K562 (cell line): Measurements from ENCODE around the gene UBE2L3. TPM values are rescaled to one million over a fixed set of nuclear protein-coding genes. Genes with fewer than 3 reads are reported as not detected.

Experiments used
- ATAC-seq: fragments of 200-7000 bp; cut with Tn5 transposase; 3 replicates; pipeline ENCODE4 v1.9.1; 2020; ENCODE audit warnings: moderate library complexity
- BruUV-seq: library from RNA; stranded (reverse); fragments of 400-500 nt; replicated peaks from 2 replicates; lab custom pipeline; 2021; lab: Mats Ljungman, UMichigan
- CTCF ChIA-PET: fragments of 300-600 bp; formaldehyde crosslinking; extraction: SDS; loops from one replicate; lab custom pipeline; 2021; ENCODE audit warnings: low intra/inter-chr PET ratio; lab: Yijun Ruan, JAX
- POLR2A ChIA-PET: fragments of 300-600, 350-650 bp; sonication (Branson Sonifier 250); formaldehyde crosslinking; extraction: SDS; loops from one replicate; lab custom pipeline; 2021; ENCODE audit warnings: antibody characterized with exemption, inconsistent platforms; lab: Yijun Ruan, JAX
- DNase-seq, 4 experiments: peaks; one replicate each; pipeline versions ENCODE4 v3.0.0 to v3.0.0-alpha.2; 2011 to 2018; ENCODE audit warnings: low spot score in 3 of 4, mixed read lengths in 3 of 4; ENCODE audit errors: extremely low read depth in 1 of 4
- FAIRE-seq: peaks from 2 replicates; lab custom pipeline; 2011; peaks lifted over from hg19 to GRCh38; lab: Jason Lieb, UNC
- H2AFZ ChIP-seq: 2 replicates; pipeline ENCODE4 v1.6.0; 2011; ENCODE audit warnings: low read depth, low read length, control low read depth, inconsistent platforms
- H3K27ac ChIP-seq: fragments of 200-600 bp; 3 replicates; pipeline ENCODE4 v1.8.0; 2011; ENCODE audit warnings: low read depth, mild to moderate bottlenecking, control low read depth, inconsistent platforms, low read length, moderate library complexity, mixed read lengths; ENCODE audit errors: extremely low read depth
- H3K27me3 ChIP-seq, 2 experiments: fragments of 300-600 bp in 1 of 2; 2 replicates in 1 of 2; 3 replicates in 1 of 2; pipeline versions ENCODE4 v1.6.0 to v1.8.0; 2011; ENCODE audit warnings: inconsistent platforms in 2 of 2, low read length in 2 of 2, mild to moderate bottlenecking in 1 of 2, mixed read lengths in 1 of 2, moderate library complexity in 1 of 2; ENCODE audit not compliant: control insufficient read depth in 2 of 2, insufficient read depth in 2 of 2
- H3K36me3 ChIP-seq: fragments of 300-600 bp; 3 replicates; pipeline ENCODE4 v1.8.0; 2011; ENCODE audit warnings: mild to moderate bottlenecking, low read length, inconsistent platforms; ENCODE audit not compliant: control insufficient read depth, insufficient read depth
- H3K4me1 ChIP-seq, 2 experiments: fragments of 200-600 bp in 1 of 2; replicated peaks in 1 of 2; 2 replicates in 1 of 2; 3 replicates in 1 of 2; pipeline versions ENCODE4 v1.5.1 to v1.8.0; 2011; ENCODE audit warnings: inconsistent platforms in 2 of 2, low read length in 2 of 2, mild to moderate bottlenecking in 1 of 2, mixed read lengths in 1 of 2, moderate library complexity in 1 of 2; ENCODE audit not compliant: control insufficient read depth in 2 of 2, insufficient read depth in 2 of 2
- H3K4me2 ChIP-seq: 2 replicates; pipeline ENCODE4 v1.6.1; 2011; ENCODE audit warnings: low read length, control low read depth, inconsistent platforms, mixed read lengths; ENCODE audit not compliant: insufficient read depth
- H3K4me3 ChIP-seq: fragments of 200-600 bp; sonication (generic), shearing (Covaris generic); 2 replicates; pipeline ENCODE4 v1.5.1; 2016; ENCODE audit warnings: control low read depth, inconsistent platforms
- H3K79me2 ChIP-seq: fragments of 200-600 bp; 3 replicates; pipeline ENCODE4 v1.8.0; 2011; ENCODE audit warnings: low read length, inconsistent platforms; ENCODE audit not compliant: control insufficient read depth, insufficient read depth
- H3K9ac ChIP-seq, 2 experiments: 2 replicates each; pipeline versions ENCODE4 v1.6.0 to v1.6.1; 2011; ENCODE audit warnings: low read depth in 2 of 2, low read length in 2 of 2, control low read depth in 1 of 2, inconsistent platforms in 1 of 2, mild to moderate bottlenecking in 1 of 2, mixed read lengths in 1 of 2; ENCODE audit not compliant: insufficient read depth in 1 of 2
- H3K9me1 ChIP-seq: one replicate; pipeline ENCODE4 v1.6.0; 2011; ENCODE audit warnings: inconsistent platforms, mild to moderate bottlenecking, low read length, moderate library complexity; ENCODE audit not compliant: control insufficient read depth, insufficient read depth
- H3K9me3 ChIP-seq: replicated peaks from 2 replicates; pipeline ENCODE4 v1.5.1; 2011; ENCODE audit warnings: low read depth, low read length, inconsistent platforms; ENCODE audit not compliant: control insufficient read depth, insufficient read depth
- H4K20me1 ChIP-seq: replicated peaks from 2 replicates; pipeline ENCODE4 v1.6.1; 2011; ENCODE audit warnings: low read length, inconsistent platforms, mixed read lengths; ENCODE audit not compliant: control insufficient read depth, insufficient read depth
- CHD2 ChIP-seq: IDR thresholded peaks from 2 replicates; pipeline ENCODE4 v1.6.1; 2011; ENCODE audit warnings: low read depth, low read length
- STAT6 ChIP-seq: sonication (generic); formaldehyde crosslinking; IDR thresholded peaks from 2 replicates; pipeline ENCODE4 v1.8.1; 2023; ENCODE audit warnings: mild to moderate bottlenecking, missing genetic modification reagents
- WGBS: fragments of 100-300 bp; shearing (Covaris generic); methylation state at CpG from one replicate; pipeline ENCODE4 v1.1.6; 2016; ENCODE audit warnings: low coverage, mixed read lengths; ENCODE audit not compliant: insufficient coverage; ENCODE audit errors: missing lambda C conversion rate; 5-methylcytosine and 5-hydroxymethylcytosine counted together
- in situ Hi-C: fragments of 300-500 bp; cut with MboI; formaldehyde crosslinking; loops from 4 replicates; pipeline ENCODE4 v1.15.0; 2018; ENCODE audit warnings: inconsistent platforms, mixed read lengths
- intact Hi-C: fragments of 100-400 bp; cut with micrococcal nuclease; formaldehyde crosslinking; loops from 2 replicates; pipeline ENCODE4 v1.14.2; 2022
- polyA plus RNA-seq, 8 experiments: library from polyadenylated mRNA; depleted of rRNA in 4 of 8; stranded (reverse) in 5 of 8; unstranded in 3 of 8; fragments of >200 nt; fragmentation: Nextera tagmentation in 2 of 8; fragmentation: Illumina TruSeq in 1 of 8; extraction: Ambion mirVana in 2 of 8; extraction: Trizol in 1 of 8; gene quantifications; 2 replicates each; pipeline versions ENCODE4 v1.2.1 to v1.2.3, GENCODE V29; 2011 to 2014; ENCODE audit warnings: inconsistent platforms in 1 of 8, missing spikeins in 1 of 8
- total RNA-seq, 7 experiments: library from RNA; depleted of rRNA in 6 of 7; stranded (reverse); fragments of >200 nt in 6 of 7; fragmentation: Illumina TruSeq in 2 of 7; extraction: Trizol in 2 of 7; gene quantifications; 2 replicates each; pipeline versions ENCODE4 v1.2.1 to v1.2.3, GENCODE V29; 2011 to 2021; ENCODE audit warnings: low replicate concordance in 1 of 7

Gene UBE2L3
- total and polyA plus RNA-seq, 9 of the 15 experiments (the other 6 are each of a cell fraction or from before 2014, with no cell fraction given): 215 to 625 (median 285) TPM

DNA sequence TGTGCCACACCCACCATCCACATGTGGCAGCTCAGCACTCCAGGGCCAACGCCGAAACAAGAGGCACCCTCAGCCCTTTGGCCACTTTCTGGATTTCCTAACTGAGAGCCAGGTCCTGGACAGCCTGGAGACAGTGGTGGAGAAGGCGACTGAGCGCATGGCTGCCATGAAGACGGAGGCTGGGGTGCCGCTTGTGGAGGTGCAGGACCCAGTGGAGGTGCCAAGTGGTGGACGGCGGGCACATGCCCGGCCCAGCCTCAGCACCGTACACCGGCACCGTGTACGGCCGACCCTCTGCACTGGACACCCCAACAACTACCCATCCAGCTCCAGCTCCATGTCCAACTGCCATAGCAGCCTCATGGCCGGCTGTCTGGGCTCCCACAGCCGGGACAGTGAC lies 66.6 kb downstream of the UBE2L3 start:
- CTCF ChIA-PET: no interaction called here

More for the DNA sequence above, 66.6 kb downstream of the UBE2L3 start:
- TF ChIP-seq CHD2 (no peak), STAT6 (CRISPR knock-in tag) (peak; percentile 48; the same call in 1 of the 2 replicates)
- POLR2A ChIA-PET: interaction anchor here (1.0 to 76.8 kb wide), 6 partner anchors 15 to 1509 kb away, joined by 4 to 4622 read pairs (median 12); partner anchors contain the start of genes CCDC116, PPIL2, SDF2L1 and YDJC
- Histone ChIP-seq H3K4me3 (no peak overlapping the region), H3K4me1 (peaks cover 27 to 78% of the 10 kb centered on the region in 2 experiments; a peak in 4 of 5 replicates), H3K9me3 (no peaks in the 10 kb centered on the region), H3K4me2 (no peak overlapping the region), H3K27me3 (no peaks in the 10 kb centered on the region), H3K79me2 (peaks cover 17% of the 10 kb centered on the region), H3K9ac (peak overlapping the region in 1 of 2 experiments; percentile 79; a peak in 2 of 4 replicates), H3K36me3 (peaks cover 4% of the 10 kb centered on the region; the same call in 2 of the 3 replicates), H2AFZ (no peak overlapping the region), H4K20me1 (no peaks in the 10 kb centered on the region), H3K9me1 (peaks cover 9% of the 10 kb centered on the region), H3K27ac (no peak overlapping the region)
- intact Hi-C loops (loop anchor here (10.0 kb wide), 1 partner anchor 921 kb away; the partner anchor contains the start of gene PRAME), in situ Hi-C loops (loop anchor here (25.0 kb wide), 1 partner anchor 497 kb away; no protein-coding TSS in a partner anchor)
- FAIRE-seq: no peak
- no peak for ATAC-seq
- DNase-seq: no peak
- 82% methylated on average over 16 of the region's 16 CpGs for WGBS
- BruUV-seq: no TSS peak
